Cardiac atrium fibroblast (primary cell): Measurements from ENCODE around the gene STX1A. TPM values are rescaled to one million over a fixed set of nuclear protein-coding genes. Genes with fewer than 3 reads are reported as not detected.

Source experiments
- total RNA-seq: library from RNA; depleted of rRNA; stranded (reverse); fragments of >200 nt; gene quantifications from 2 replicates; pipeline ENCODE4 v1.2.3, GENCODE V29; 2015

Gene STX1A
- total RNA-seq: 11.2 and 14.8 TPM in 2 replicates

DNA sequence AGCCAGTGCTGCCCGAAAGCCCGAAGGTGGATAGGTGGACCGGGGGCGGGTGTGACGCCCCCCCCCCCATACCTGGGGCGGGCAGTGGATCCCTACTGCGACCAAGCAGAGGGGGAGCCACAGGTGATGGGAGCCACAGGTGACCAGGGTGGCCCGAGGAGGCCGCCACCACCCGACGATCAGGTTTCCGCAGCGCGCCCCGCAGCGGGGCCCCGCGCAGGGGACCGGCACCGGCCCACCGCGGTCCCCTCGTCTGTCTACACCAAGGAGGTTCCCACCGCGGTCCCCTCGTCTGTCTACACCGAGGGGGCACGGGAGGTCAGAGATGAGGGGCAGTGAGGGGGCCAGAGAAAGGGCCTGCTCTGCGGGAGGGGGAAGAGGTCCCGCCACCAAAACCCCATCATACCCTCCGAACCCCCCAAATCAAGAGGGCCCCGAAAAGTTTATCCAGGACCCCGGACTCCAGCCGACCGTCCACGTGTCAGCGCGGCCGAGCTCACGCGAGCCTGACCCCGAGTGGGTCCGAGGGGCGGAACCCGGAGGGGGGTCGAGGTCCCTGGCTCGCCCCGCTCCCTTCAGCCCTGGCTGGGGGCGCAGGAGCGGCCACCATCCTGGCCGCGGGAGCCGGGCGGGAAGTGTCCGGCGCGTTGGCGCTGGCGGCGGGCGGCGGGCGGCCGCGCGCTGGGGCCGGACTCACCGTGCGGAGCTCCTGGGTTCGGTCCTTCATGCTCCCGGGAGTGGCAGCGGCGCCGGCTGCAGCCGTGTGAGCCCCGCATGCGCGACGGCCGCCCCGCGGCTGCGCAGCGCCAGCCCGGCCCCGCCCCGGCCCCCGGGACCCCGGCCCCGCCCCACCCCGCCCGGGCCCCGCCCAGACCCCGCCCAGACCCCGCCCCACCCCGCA is at the start of gene STX1A:
Gene STX1A (minus strand): TSS at position 765 of the 901 bp plus-strand sequence. CDS start 38 bp downstream, at position 727.

DNA sequence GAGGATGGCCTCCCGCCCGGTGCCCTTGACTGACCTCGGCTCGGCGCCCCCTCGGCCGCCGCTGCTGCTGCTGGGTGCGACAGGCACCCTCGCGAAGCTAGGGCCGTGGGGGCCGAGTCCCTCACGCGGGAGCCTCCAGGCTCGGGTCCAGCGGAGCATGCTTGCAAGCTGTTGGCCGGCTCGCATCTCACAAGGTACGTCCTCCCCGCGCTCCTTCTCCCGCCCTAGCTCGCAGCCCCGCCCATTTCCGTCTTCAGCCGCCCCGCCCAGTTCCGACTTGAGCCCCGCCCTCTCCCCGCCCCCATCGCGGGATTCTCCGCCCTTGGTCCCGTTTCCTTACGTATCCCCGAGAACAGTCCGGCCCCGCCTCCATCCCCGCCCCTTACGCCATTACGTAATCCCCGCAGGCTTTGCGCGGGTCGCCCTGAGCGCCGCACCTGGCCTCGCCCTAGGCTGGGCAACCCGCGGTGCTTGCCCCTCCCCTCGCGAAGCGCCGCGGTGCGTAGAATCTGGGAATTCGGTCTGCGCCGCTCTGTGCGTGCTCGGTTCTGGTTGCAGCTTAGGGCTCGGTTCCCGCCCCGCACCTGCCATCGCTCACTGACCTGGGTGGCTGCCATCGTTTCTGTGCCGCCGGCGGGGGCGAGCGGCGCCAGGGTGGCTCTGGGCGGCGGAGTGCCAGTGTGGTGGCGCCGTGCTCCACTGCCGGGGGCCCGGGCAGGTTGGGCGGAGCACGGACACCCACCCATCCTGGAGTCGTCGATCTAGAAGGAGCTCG is 19.3 kb upstream of the STX1A start, which contains the start of gene ABHD11:
Gene ABHD11 (minus strand): TSS at position 191 of the 775 bp plus-strand sequence. CDS start 32 bp downstream, at position 159.

DNA sequence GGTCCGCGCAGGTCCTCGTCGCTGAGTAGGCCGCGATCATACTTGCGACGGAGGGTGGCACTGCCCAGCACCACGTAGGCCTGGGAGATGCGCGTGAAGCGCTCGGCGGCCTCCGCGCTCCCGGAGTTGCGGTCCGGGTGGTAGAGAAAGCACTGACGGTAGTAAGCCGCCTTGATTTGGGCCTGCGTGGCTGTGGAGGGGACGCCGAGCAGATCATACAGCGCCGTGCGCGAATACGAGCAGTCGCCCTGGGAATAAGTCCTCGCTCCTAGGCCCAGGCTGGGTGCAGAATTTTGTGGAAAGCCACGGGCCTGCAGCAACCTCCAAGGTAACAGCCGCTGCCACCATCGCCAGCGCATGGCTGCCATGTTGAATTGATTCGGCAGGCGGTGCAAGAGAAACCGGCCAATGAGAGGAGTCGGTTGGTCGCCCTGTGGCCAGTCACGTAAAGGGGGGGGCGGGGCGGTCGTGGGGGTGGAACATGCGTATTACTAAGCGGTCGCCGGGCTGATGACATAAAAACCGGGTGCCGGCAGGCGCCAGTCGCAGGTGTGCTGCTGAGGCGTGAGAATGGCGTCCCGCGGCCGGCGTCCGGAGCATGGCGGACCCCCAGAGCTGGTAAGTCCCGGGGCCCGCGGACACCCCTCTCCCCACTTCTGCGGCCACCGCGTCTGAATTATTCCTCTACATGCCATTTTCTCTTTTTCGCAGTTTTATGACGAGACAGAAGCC is 36.2 kb downstream of the STX1A start, which contains the start of the genes BUD23 and DNAJC30:
Gene BUD23 (plus strand): TSS at position 542 of the 732 bp plus-strand sequence. CDS start 29 bp downstream, at position 571.
Gene DNAJC30 (minus strand): TSS at position 398 of the 732 bp plus-strand sequence. CDS start 30 bp downstream, at position 368.

DNA sequence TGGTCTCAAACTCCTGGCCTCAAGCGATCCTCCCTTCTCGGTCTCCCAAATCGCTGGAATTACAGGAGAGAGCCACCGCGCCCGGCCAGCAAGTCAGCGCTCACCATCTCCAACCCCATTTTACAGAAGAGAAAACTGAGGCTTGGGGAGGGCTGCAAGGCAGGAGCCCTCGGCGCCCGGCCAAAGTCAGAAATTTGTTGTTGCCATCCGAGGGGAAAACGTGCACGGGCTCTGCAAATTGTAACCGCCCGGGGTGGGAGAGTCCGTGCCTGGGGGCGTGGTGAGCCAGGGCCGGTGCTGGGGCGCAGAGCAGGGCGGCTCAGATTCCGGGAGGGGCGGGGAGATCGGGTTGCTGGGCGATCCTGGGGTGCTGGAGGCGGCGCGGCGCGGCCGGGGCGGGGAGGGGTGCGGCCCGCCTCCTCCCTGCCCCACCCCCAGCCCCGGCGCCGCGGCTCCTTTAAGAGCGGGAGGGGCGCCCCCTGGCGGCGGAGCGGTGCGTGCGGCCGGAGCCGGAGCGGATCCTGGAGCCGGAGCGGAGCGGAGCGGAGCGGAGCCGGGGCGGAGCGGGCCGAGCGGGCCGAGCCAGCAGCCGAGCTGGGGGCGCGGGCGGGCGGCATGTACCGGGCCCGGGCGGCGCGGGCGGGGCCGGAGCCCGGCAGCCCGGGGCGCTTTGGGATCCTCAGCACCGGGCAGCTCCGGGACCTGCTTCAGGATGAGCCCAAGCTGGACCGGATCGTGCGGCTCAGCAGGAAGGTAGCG is 51.9 kb downstream of the STX1A start, which contains the start of gene VPS37D:
Gene VPS37D (plus strand): TSS at position 488 of the 759 bp plus-strand sequence. CDS start 128 bp downstream, at position 616.

Other genes with a start within 250 kb of the STX1A start
- gene BAZ1B, start 197.4 kb downstream of the STX1A start, total RNA-seq: 24.2 and 33.5 TPM in 2 replicates
- 33.2 and 43.3 TPM in 2 replicates for gene BCL7B, start 162.0 kb downstream of the STX1A start, total RNA-seq
- gene TBL2, start 141.1 kb downstream of the STX1A start, total RNA-seq: 77.8 and 122 TPM in 2 replicates
- 1.5 TPM in 1 of 2 replicates, not detected in the other for gene MLXIPL, start 95.1 kb downstream of the STX1A start, total RNA-seq
- 2.8 and 3.6 TPM in 2 replicates for gene VPS37D, start 51.8 kb downstream of the STX1A start, total RNA-seq
- gene DNAJC30, start 36.2 kb downstream of the STX1A start, total RNA-seq: 4.1 and 4.7 TPM in 2 replicates
- gene BUD23, start 36.1 kb downstream of the STX1A start, total RNA-seq: 65.6 and 67.5 TPM in 2 replicates
- gene ABHD11, start 19.1 kb upstream of the STX1A start, total RNA-seq: 8.9 and 9.4 TPM in 2 replicates
- not detected in 2 replicates for gene CLDN3, start 50.6 kb upstream of the STX1A start, total RNA-seq
- gene CLDN4, start 111.3 kb upstream of the STX1A start, total RNA-seq: under 0.01 TPM in 1 of 2 replicates, not detected in the other
- 2.1 and 4.5 TPM in 2 replicates for gene METTL27, start 122.8 kb upstream of the STX1A start, total RNA-seq
- not detected in 2 replicates for gene TMEM270, start 141.5 kb upstream of the STX1A start, total RNA-seq